CD14-positive monocyte (primary cell): ENCODE data around the gene DLGAP4. TPM values are rescaled to one million over a fixed set of nuclear protein-coding genes. Genes with fewer than 3 reads are reported as not detected.

Source experiments
- DNase-seq, 3 donors: peaks; one replicate each; pipeline ENCODE4 v3.0.0-alpha.2; 2011 to 2022
- H2AFZ ChIP-seq: 2 replicates; pipeline ENCODE4 v1.6.0; 2012; ENCODE audit warnings: mild to moderate bottlenecking, low read depth, low read length, inconsistent platforms; ENCODE audit not compliant: insufficient read depth, poor library complexity, severe bottlenecking
- H3K27ac ChIP-seq, 2 donors: 1 replicate in 1 of 2; 2 replicates in 1 of 2; pipeline ENCODE4 v1.5.1; 2012 to 2013; ENCODE audit warnings: low read length in 2 of 2, control low read depth in 1 of 2, inconsistent platforms in 1 of 2, low read depth in 1 of 2, mild to moderate bottlenecking in 1 of 2
- H3K27me3 ChIP-seq, 2 donors: one replicate each; pipeline versions ENCODE4 v1.6.0 to v1.6.1; 2011 to 2013; ENCODE audit warnings: low read length in 2 of 2; ENCODE audit not compliant: control insufficient read depth in 2 of 2, insufficient read depth in 2 of 2
- H3K36me3 ChIP-seq, 2 donors: replicated peaks in 1 of 2; 1 replicate in 1 of 2; 2 replicates in 1 of 2; pipeline versions ENCODE4 v1.5.1 to v1.6.1; 2012 to 2013; ENCODE audit warnings: low read length in 2 of 2, control low read depth in 1 of 2, inconsistent platforms in 1 of 2, mild to moderate bottlenecking in 1 of 2; ENCODE audit not compliant: insufficient read depth in 2 of 2, control insufficient read depth in 1 of 2
- H3K4me1 ChIP-seq, 2 donors: 1 replicate in 1 of 2; 2 replicates in 1 of 2; pipeline versions ENCODE4 v1.5.1 to v1.6.1; 2012 to 2013; ENCODE audit warnings: low read length in 2 of 2, control low read depth in 1 of 2, inconsistent platforms in 1 of 2, mild to moderate bottlenecking in 1 of 2, moderate library complexity in 1 of 2; ENCODE audit not compliant: insufficient read depth in 2 of 2, control insufficient read depth in 1 of 2
- H3K4me2 ChIP-seq: replicated peaks from 2 replicates; pipeline ENCODE3; 2012; ENCODE audit warnings: low read length, moderate library complexity, mild to moderate bottlenecking; ENCODE audit not compliant: poor library complexity, severe bottlenecking; ENCODE audit errors: extremely low read depth
- H3K4me3 ChIP-seq, 3 experiments: fragments of 200-600 bp in 1 of 3; sonication (generic) in 1 of 3; replicated peaks in 1 of 3; 1 replicate in 2 of 3; 2 replicates in 1 of 3; pipeline ENCODE4 v1.5.1; 2011 to 2013; ENCODE audit warnings: low read length in 3 of 3, mild to moderate bottlenecking in 3 of 3, control low read depth in 2 of 3, low read depth in 2 of 3, inconsistent platforms in 1 of 3, moderate library complexity in 1 of 3
- H3K79me2 ChIP-seq: 2 replicates; pipeline ENCODE4 v1.6.0; 2012; ENCODE audit warnings: mild to moderate bottlenecking, control low read depth, inconsistent platforms, low read length, moderate library complexity; ENCODE audit not compliant: insufficient read depth
- H3K9ac ChIP-seq: 2 replicates; pipeline ENCODE4 v1.6.0; 2017; ENCODE audit warnings: low read length, mild to moderate bottlenecking; ENCODE audit not compliant: insufficient read depth, poor library complexity, severe bottlenecking
- H3K9me3 ChIP-seq, 2 donors: replicated peaks in 1 of 2; 1 replicate in 1 of 2; 2 replicates in 1 of 2; pipeline versions ENCODE4 v1.5.1 to v1.6.1; 2012 to 2013; ENCODE audit warnings: low read length in 2 of 2, control low read depth in 1 of 2; ENCODE audit not compliant: control insufficient read depth in 1 of 2, insufficient read depth in 1 of 2
- H4K20me1 ChIP-seq: 2 replicates; pipeline ENCODE4 v1.6.0; 2012; ENCODE audit warnings: mild to moderate bottlenecking, low read length, control low read depth, moderate library complexity; ENCODE audit not compliant: insufficient read depth
- H3K27ac Mint-ChIP-seq, 7 donors: one replicate each; pipeline ENCODE4 v1.8.0; 2020; ENCODE audit warnings: mild to moderate bottlenecking in 7 of 7, mixed read lengths in 7 of 7, moderate library complexity in 6 of 7, inconsistent platforms in 2 of 7
- H3K27me3 Mint-ChIP-seq, 3 donors: one replicate each; pipeline ENCODE4 v1.8.0; 2021 to 2022; ENCODE audit warnings: low read depth in 3 of 3, mild to moderate bottlenecking in 3 of 3, mixed read lengths in 3 of 3, moderate library complexity in 3 of 3, inconsistent platforms in 1 of 3
- H3K36me3 Mint-ChIP-seq, 2 donors: one replicate each; pipeline ENCODE4 v1.8.0; 2020; ENCODE audit warnings: mixed read lengths in 2 of 2, inconsistent platforms in 1 of 2, mild to moderate bottlenecking in 1 of 2
- H3K4me1 Mint-ChIP-seq: one replicate; pipeline ENCODE4 v1.8.0; 2020; ENCODE audit warnings: mild to moderate bottlenecking, mixed read lengths
- H3K4me3 Mint-ChIP-seq, 2 donors: one replicate each; pipeline ENCODE4 v1.8.0; 2020; ENCODE audit warnings: mild to moderate bottlenecking in 2 of 2, mixed read lengths in 2 of 2, moderate library complexity in 1 of 2
- H3K9me3 Mint-ChIP-seq, 7 donors: one replicate each; pipeline ENCODE4 v1.8.0; 2020 to 2022; ENCODE audit warnings: mixed read lengths in 7 of 7, mild to moderate bottlenecking in 6 of 7, moderate library complexity in 6 of 7, inconsistent platforms in 2 of 7
- WGBS: methylation state at CpG from one replicate; pipeline ENCODE4 v1.1.5; 2013; ENCODE audit warnings: missing lambda C conversion rate; ENCODE audit not compliant: insufficient coverage; 5-methylcytosine and 5-hydroxymethylcytosine counted together
- intact Hi-C, 2 donors: fragments of 100-400 bp; cut with micrococcal nuclease; formaldehyde crosslinking; loops; one replicate each; pipeline versions ENCODE4 v1.15.0 to v1.15.1; 2023
- polyA plus RNA-seq, 3 donors: library from polyadenylated mRNA; depleted of rRNA in 1 of 3; unstranded in 2 of 3; stranded (reverse) in 1 of 3; fragments of 300-500 nt in 2 of 3; fragments of >200 nt in 1 of 3; fragmentation: Illumina TruSeq in 2 of 3; gene quantifications; 1 replicate in 2 of 3; 2 replicates in 1 of 3; pipeline ENCODE4 v1.2.3, GENCODE V29; 2012 to 2021
- TF ChIP-seq, protein P1 (sequence below): fragments of 200-600 bp; IDR thresholded peaks from one replicate; pipeline ENCODE4 v1.8.0; 2022; ENCODE audit warnings: antibody characterized with exemption, mild to moderate bottlenecking

Gene DLGAP4
- polyA plus RNA-seq, 3 donors, result 9.9 to 52.7 (median 17.6) TPM

DNA sequence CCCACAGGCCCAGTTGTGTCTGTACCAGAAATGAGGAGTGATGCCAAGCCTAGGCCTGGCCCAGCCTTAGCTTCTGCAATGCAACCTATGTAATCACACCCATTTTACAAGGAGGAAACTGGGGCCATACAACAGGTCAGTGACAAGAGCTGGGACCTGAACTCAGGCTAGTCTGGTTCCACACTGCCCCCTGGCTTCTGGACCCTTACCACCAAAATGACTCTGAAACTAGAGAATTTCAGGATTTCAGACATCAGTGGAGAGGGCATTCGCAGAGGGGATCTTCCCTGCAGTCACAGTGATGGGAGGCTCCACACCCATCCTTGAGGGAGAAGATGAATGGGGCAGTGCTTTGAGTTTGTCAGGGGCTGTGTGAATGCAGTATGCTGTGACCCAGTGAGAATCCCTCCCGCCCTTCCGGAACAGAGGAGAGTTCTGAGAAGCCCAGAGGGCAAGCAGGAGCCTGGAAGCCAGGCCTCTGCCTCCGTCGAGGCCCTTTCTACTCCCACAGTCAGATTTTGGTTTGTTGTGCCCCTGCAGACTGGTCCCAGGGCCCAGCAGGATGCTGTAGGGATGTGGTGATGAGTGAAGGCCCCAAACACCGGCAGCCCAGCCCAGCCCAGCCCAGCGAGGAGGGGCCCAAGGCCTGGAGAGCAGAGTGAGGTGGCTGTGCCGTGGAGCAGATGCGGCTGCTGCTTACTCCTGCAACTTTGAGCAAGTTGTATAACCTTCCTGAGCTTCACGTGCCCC is 187.1 kb downstream of the DLGAP4 start:
- 96% methylated on average over 6 of the region's 10 CpGs for WGBS
- H3K4me2 ChIP-seq, result no peak overlapping the region
- TF ChIP-seq, protein P1, sequence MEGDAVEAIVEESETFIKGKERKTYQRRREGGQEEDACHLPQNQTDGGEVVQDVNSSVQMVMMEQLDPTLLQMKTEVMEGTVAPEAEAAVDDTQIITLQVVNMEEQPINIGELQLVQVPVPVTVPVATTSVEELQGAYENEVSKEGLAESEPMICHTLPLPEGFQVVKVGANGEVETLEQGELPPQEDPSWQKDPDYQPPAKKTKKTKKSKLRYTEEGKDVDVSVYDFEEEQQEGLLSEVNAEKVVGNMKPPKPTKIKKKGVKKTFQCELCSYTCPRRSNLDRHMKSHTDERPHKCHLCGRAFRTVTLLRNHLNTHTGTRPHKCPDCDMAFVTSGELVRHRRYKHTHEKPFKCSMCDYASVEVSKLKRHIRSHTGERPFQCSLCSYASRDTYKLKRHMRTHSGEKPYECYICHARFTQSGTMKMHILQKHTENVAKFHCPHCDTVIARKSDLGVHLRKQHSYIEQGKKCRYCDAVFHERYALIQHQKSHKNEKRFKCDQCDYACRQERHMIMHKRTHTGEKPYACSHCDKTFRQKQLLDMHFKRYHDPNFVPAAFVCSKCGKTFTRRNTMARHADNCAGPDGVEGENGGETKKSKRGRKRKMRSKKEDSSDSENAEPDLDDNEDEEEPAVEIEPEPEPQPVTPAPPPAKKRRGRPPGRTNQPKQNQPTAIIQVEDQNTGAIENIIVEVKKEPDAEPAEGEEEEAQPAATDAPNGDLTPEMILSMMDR, result no peak
- H3K4me3 Mint-ChIP-seq, result no peak overlapping the region
- peaks cover 10 to 16% of the 10 kb centered on the region in 2 donors for H3K4me1 ChIP-seq
- H3K9me3 Mint-ChIP-seq, result no peaks in the 10 kb centered on the region
- no peak overlapping the region for H2AFZ ChIP-seq
- no peak overlapping the region for H3K9ac ChIP-seq
- no peaks in the 10 kb centered on the region for H3K9me3 ChIP-seq
- intact Hi-C loops, result no loop called here
- H3K79me2 ChIP-seq, result no peaks in the 10 kb centered on the region
- H3K4me1 Mint-ChIP-seq, result peaks cover 27% of the 10 kb centered on the region
- H4K20me1 ChIP-seq, result peaks cover 71% of the 10 kb centered on the region
- peaks cover 0 to 2% (median 0%) of the 10 kb centered on the region in 3 donors for H3K27me3 Mint-ChIP-seq
- H3K36me3 ChIP-seq, result peaks cover 24 to 25% of the 10 kb centered on the region in 2 donors
- peak overlapping the region in 2 of 7 donors; percentile 18 to 76 for H3K27ac Mint-ChIP-seq
- H3K27ac ChIP-seq, result no peak overlapping the region
- no peak overlapping the region for H3K4me3 ChIP-seq
- peaks cover 30 to 46% of the 10 kb centered on the region in 2 donors for H3K36me3 Mint-ChIP-seq
- H3K27me3 ChIP-seq, result no peaks in the 10 kb centered on the region
- DNase-seq, result no peak

DNA sequence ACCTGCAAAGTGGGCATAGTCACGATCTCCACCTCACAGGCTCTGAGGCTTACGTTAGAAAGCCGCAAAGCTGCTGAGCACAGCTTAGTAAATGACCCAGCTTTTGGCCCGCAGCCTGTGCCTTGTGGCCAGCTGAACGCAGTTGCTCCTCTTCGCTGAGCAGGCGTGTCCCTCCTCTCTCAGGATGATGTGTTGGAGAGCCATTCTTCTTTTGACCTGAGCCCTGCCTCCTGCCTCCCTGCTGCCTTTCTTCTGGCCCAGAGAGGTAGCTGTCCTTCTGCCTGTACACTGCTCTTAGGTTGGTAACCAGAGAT is 187.6 kb downstream of the DLGAP4 start:
- Histone ChIP-seq H4K20me1 (peaks cover 67% of the 10 kb centered on the region), H3K4me1 (peaks cover 10 to 16% of the 10 kb centered on the region in 2 donors)

More for the DNA sequence above, 187.6 kb downstream of the DLGAP4 start:
- Histone ChIP-seq H3K9me3 (no peaks in the 10 kb centered on the region), H2AFZ (no peak overlapping the region), H3K27ac (no peak overlapping the region), H3K27me3 (no peaks in the 10 kb centered on the region), H3K4me2 (no peak overlapping the region), H3K79me2 (no peaks in the 10 kb centered on the region), H3K4me3 (no peak overlapping the region), H3K9ac (no peak overlapping the region), H3K36me3 (peaks cover 30% of the 10 kb centered on the region in 2 donors)
- 93% methylated on average over 3 of the region's 7 CpGs for WGBS
- TF ChIP-seq, protein P1, result no peak
- Mint-ChIP-seq H3K9me3 (no peaks in the 10 kb centered on the region), H3K27me3 (peaks cover 0 to 2% (median 0%) of the 10 kb centered on the region in 3 donors), H3K4me3 (no peak overlapping the region), H3K27ac (peak overlapping the region in 2 of 7 donors; percentile 16 to 55), H3K4me1 (peaks cover 27% of the 10 kb centered on the region), H3K36me3 (peaks cover 34 to 51% of the 10 kb centered on the region in 2 donors)
- intact Hi-C loops, result no loop called here
- DNase-seq, result no peak
